Retinal pigment epithelial cell (primary cell): ENCODE data around the gene ETV6.

Experiments
- DNase-seq: peaks from one replicate; pipeline ENCODE4 v3.0.0-alpha.2; 2010; ENCODE audit warnings: low read depth
- H3K4me3 ChIP-seq: 2 replicates; pipeline ENCODE4 v1.5.1; 2011; ENCODE audit warnings: mild to moderate bottlenecking, low read length, control low read depth, moderate library complexity
- TF ChIP-seq, protein P1 (sequence below): conservative IDR thresholded peaks from 2 replicates; pipeline ENCODE4 v1.5.1; 2011; ENCODE audit warnings: low read depth, low read length, control low read depth, inconsistent platforms

The ETV6 gene

GRCh38 chr12:11880381-11880780 lies 230.9 kb downstream of the ETV6 start:
- TF ChIP-seq, protein P1, sequence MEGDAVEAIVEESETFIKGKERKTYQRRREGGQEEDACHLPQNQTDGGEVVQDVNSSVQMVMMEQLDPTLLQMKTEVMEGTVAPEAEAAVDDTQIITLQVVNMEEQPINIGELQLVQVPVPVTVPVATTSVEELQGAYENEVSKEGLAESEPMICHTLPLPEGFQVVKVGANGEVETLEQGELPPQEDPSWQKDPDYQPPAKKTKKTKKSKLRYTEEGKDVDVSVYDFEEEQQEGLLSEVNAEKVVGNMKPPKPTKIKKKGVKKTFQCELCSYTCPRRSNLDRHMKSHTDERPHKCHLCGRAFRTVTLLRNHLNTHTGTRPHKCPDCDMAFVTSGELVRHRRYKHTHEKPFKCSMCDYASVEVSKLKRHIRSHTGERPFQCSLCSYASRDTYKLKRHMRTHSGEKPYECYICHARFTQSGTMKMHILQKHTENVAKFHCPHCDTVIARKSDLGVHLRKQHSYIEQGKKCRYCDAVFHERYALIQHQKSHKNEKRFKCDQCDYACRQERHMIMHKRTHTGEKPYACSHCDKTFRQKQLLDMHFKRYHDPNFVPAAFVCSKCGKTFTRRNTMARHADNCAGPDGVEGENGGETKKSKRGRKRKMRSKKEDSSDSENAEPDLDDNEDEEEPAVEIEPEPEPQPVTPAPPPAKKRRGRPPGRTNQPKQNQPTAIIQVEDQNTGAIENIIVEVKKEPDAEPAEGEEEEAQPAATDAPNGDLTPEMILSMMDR, result no peak
- DNase-seq, result no peak
- H3K4me3 ChIP-seq, result no peak overlapping the region

DNA sequence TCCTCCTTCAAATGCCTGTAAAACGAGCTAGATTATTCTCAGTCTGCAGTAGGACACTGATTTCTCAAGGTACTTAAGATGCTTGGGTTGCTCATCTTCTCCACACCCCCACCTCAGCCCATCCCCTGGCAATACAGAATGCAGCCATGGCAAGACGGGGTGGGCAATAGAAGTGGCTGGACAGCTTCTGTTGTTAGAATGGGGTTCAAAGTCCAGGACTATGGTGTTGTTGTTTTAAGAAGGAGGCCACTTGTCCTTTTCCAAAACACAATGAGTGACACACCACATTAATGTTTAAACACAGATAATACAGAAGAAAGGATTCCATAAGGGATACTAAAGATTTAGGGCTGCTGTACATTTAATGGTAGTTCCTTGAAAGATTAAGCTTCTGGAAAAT lies 232.4 kb downstream of the ETV6 start:
- no peak for DNase-seq
- TF ChIP-seq, protein P1, result no peak
- H3K4me3 ChIP-seq, result no peak overlapping the region

DNA sequence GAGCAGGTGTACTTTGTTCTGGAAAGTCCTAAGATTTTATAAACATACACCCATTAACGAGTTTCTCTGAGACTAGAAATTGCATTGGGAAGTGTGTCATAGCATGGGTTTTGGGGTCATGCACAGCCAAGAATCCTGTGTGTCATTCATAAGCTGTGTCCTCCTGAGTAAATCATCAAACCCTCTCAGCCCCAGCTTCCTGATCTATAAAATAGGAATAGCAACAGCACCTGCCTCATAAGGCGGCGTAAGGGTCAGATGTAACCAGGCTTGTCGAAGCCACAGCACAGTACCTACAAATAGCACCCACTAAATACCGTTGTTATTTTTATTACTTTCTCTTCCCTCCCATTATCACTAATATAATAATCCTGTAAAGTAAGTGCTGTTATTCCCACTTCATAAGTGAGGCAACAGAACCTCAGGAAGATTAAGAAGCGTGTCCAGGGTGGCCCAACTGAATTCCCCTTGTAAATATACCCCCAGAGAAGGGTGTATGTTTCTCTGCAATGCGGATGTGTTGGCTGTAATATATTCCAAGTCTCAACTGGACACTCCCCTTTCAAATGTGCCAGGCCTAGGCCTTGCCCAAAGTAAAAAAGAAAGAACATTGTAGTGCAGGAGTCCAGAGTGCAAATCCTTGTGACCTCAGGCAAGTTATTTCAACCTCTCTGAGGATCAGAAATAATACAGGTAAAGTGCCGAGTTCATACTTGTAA lies 233.0 kb downstream of the ETV6 start:
- H3K4me3 ChIP-seq, result no peak overlapping the region
- TF ChIP-seq, protein P1, result no peak
- no peak for DNase-seq

- TF ChIP-seq, protein P1, result no peak
These were observed 234.6 kb downstream of the ETV6 start for GRCh38 chr12:11884116-11884515.

GRCh38 chr12:11884706-11885105 lies 235.2 kb downstream of the ETV6 start:
- no peak overlapping the region for H3K4me3 ChIP-seq
- no peak for DNase-seq
- TF ChIP-seq, protein P1, result no peak

More at GRCh38 chr12:11884116-11884515, 234.6 kb downstream of the ETV6 start:
- H3K4me3 ChIP-seq, result no peak overlapping the region
- DNase-seq, result no peak

DNA sequence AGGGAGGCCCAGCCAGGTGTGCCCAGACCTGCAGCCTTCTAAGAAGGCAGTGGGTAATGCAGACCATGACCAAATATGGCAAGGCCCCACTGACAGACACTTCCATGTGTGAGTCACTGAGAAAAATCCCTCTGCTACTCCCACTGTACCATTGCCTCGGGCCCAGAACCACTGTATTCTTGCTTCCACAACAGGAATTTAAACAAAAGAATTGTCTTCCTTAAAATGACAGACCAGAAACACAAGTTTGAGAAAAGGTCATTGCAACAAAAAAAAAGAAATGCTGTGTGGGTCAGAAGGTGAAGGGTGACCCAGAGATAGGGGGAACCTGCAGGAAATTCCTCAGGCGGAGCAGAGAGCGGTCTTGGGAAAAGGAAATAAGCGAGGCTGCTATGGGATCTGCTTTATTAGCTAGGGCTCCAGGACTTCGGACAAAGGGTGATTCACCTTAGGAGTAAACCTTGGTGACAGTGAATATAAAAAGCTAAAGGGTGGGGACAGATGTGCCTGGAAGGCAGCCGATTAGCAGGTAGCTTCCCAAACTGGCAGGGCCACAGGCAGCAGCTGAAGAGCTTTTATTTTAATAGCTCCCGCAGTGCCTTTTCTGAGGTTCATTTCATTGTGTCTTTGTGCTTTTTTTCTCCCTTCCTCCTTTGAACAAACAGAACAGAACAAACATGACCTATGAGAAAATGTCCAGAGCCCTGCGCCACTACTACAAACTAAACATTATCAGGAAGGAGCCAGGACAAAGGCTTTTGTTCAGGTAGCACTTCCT lies 236.0 kb downstream of the ETV6 start:
- no peak for DNase-seq
- TF ChIP-seq, protein P1, result no peak
- H3K4me3 ChIP-seq, result no peak overlapping the region
